ENCODE measurements around the gene SPDYE3. TPM values are rescaled to one million over a fixed set of nuclear protein-coding genes. Genes with fewer than 3 reads are reported as not detected.
"Not testable (repeated sequence)": the region's sequence is repeated elsewhere in the genome, so short reads cannot be mapped to it uniquely, and the experiment has no call there.

The SPDYE3 gene
- total RNA-seq, 4 donors from 2014 or later: not detected

DNA sequence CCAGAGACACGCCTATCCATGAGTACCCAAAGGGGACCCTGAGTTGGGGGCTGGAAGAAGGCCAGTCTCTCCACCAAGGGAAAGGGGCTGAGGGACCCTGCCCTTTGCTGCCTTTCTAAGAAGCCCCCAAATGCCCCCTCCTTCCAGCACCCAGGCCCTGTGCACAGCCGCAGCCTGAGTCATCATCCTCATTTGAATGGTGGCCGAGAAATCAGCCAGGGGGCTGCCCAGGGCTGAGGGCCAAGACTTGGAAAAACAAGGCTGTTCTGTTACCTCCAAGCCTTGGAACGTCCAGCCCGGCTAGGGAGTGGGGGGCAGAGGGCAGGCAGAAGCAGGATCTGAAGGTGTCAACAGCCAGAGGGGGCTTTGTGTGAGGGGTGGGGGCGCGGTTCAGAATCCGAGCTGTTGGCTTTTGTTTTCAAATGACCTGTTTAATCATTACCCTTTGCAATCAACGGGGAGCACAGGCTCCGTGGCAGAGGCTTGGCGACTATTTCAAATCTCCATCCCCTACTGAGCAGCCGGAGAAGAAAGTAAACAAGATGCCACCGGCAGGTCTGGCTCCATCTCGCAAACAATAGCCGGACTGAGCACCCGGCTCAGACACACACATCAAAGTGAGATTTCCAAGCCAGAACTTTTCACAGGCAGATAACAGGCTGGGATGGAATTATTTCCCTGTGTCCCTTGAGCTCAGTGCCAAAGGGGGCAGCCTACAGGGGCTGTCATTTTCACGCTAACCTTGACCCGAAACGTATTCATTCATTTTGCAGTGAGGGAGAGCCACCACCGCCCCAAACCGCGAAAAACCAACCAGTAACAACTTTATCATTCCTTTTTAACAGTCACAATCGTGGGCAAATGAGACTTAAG is 37.2 kb upstream of the SPDYE3 start:
- Histone ChIP-seq H3K4me1 (peaks cover 5 to 24% of the 10 kb centered on the region in 2 donors), H3K27ac (peak overlapping the region in 1 of 3 donors; percentile 30), H3K4me3 (replicated peaks in 1 of 3) (peak overlapping the region in 1 of 3 donors; percentile 64)
- 30 to 46% methylated on average over 13 to 16 of the region's 23 CpGs for WGBS, 2 donors
- H3K27me3 ChIP-seq; H3K36me3 ChIP-seq; DNase-seq; intact Hi-C loops (cut with DNase I); H3K9me3 ChIP-seq: not testable (repeated sequence)

DNA sequence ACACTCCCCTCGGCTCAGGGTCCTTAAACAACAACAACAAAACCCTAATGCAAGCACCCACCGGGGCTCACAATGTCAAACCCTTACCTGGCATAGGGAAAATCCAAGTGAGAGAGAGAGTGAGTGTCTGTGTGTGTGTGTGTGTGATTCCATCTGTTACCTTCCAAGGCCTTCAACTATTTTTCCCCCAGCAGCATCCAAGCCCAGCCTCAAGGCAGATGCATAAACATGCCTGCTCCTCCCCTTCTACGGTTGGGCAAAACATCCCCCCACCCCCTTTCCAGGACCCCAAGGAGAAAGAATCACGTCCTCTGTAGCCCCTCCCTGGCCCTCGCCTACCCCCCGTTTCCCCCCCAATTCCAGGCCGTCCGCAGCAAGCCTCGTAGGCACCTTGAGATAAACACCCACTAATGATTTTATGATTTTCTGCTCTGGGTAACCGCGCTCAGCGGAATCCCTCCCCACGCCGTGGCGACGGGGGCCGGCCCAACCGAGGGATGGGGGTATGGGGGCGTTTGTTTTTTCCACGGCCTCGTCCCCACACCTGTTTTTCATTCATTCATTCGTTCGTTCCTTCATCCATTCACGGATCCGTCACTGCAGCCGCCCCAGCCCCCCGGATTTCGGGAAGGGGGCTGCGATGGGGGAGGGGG is 36.4 kb upstream of the SPDYE3 start:
- peaks cover 5 to 21% of the 10 kb centered on the region in 2 donors for H3K4me1 ChIP-seq
- peak overlapping the region in 1 of 3 donors; percentile 64 for H3K4me3 ChIP-seq (replicated peaks in 1 of 3)
- intact Hi-C loops (cut with DNase I); H3K27me3 ChIP-seq; H3K9me3 ChIP-seq; H3K36me3 ChIP-seq; DNase-seq; H3K27ac ChIP-seq: not testable (repeated sequence)
- WGBS, 2 donors: 2 to 8% methylated on average over 14 to 17 of the region's 29 CpGs

DNA sequence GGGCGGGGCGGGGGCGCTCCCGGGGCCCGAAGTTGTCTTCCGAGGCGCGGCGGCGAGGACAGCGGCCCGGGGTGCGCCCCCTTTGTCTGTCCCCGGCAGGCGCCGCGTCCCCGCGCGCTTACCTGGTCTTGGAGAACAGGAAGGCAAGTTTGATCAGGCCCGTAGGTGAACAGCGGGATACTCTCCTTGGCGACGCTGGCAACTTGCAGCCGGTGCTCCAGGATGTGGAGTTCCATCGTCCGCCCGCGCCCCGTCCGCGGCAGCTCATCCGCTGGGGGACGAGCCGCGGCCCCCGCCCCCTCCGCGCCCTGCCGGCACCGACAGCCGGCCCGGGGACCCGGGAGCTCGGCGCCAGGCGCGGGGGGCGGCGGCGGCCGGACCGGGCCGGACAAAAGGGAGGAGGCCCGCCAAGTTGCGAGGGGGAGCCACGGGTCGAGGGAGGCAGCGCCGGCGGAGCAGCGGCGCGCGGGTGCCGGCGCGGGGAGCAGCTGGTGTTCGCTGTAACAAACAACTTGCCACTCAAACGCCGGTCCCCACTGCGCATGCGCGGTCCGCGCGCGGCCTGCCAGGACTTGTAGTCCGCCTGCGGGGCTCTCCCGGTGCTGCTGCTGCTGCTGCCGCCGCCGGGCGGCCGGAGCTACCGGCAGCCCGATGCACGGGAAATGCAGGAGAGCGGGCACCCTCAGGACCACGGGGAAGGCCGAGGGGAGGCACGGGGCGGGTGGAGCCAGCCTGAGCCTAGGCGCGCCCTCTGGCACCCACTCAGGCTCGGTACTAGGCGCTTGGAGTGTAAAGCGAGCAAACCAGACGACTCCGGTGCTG is 35.6 kb upstream of the SPDYE3 start:
- Histone ChIP-seq H3K4me3 (replicated peaks in 1 of 3) (peak overlapping the region in 1 of 3 donors; percentile 64), H3K27ac (peak overlapping the region in 2 of 3 donors; percentile 42 to 58)
- WGBS, 2 donors: 3 to 10% methylated on average over 4 to 27 of the region's 101 CpGs

GRCh38 chr7:100272538-100272902 is 35.0 kb upstream of the SPDYE3 start:
- WGBS, 2 donors: 37 to 43% methylated on average over 11 of the region's 11 CpGs
- H3K36me3 ChIP-seq; H3K27me3 ChIP-seq; DNase-seq; H3K9me3 ChIP-seq; intact Hi-C loops (cut with DNase I): not testable (repeated sequence)
- TF ChIP-seq CTCF (IDR thresholded peaks at IDR 0.05): peak in 1 of 6 experiments; percentile 11
- Histone ChIP-seq H3K4me3 (replicated peaks in 1 of 3) (peak overlapping the region in 1 of 3 donors; percentile 64), H3K4me1 (peaks cover 5 to 15% of the 10 kb centered on the region in 2 donors), H3K27ac (peak overlapping the region in 2 of 3 donors; percentile 42 to 58)

More for the DNA sequence above, 35.6 kb upstream of the SPDYE3 start:
- DNase-seq: peak; percentile 98 to 99
- peaks cover 5 to 15% of the 10 kb centered on the region in 2 donors for H3K4me1 ChIP-seq
- no peaks in the 10 kb centered on the region for H3K27me3 ChIP-seq
- intact Hi-C loops (cut with DNase I): no loop called here
- TF ChIP-seq CTCF (IDR thresholded peaks at IDR 0.05): peak in 4 of 6 experiments; percentile 23 to 50 (median 34)
- peak in 1 of 2 donors; percentile 64 for TF ChIP-seq POLR2A (IDR thresholded peaks at IDR 0.05)
- H3K9me3 ChIP-seq: no peaks in the 10 kb centered on the region
- no peaks in the 10 kb centered on the region for H3K36me3 ChIP-seq

GRCh38 chr7:100275120-100275519 is 32.4 kb upstream of the SPDYE3 start:
- Histone ChIP-seq H3K27ac (no peak overlapping the region), H3K27me3 (no peaks in the 10 kb centered on the region), H3K4me1 (peaks cover 5 to 8% of the 10 kb centered on the region in 2 donors), H3K4me3 (replicated peaks in 1 of 3) (no peak overlapping the region), H3K36me3 (no peaks in the 10 kb centered on the region), H3K9me3 (no peaks in the 10 kb centered on the region)
- no peak for TF ChIP-seq POLR2A (IDR thresholded peaks at IDR 0.05)
- no peak for TF ChIP-seq CTCF (IDR thresholded peaks at IDR 0.05)
- intact Hi-C loops (cut with DNase I): no loop called here
- WGBS, 2 donors: 83 to 96% methylated on average over 1 of the region's 1 CpG
- no peak for DNase-seq

GRCh38 chr7:100276126-100276525 is 31.4 kb upstream of the SPDYE3 start:
- H3K9me3 ChIP-seq; H3K4me1 ChIP-seq; H3K27me3 ChIP-seq; DNase-seq; intact Hi-C loops (cut with DNase I); H3K27ac ChIP-seq; H3K4me3 ChIP-seq (replicated peaks in 1 of 3); H3K36me3 ChIP-seq: not testable (repeated sequence)
- 58 to 64% methylated on average over 4 to 6 of the region's 6 CpGs for WGBS, 2 donors

- H3K9me3 ChIP-seq; intact Hi-C loops (cut with DNase I); H3K4me3 ChIP-seq (replicated peaks in 1 of 3); H3K4me1 ChIP-seq; H3K27me3 ChIP-seq; DNase-seq; H3K27ac ChIP-seq; H3K36me3 ChIP-seq: not testable (repeated sequence)
- 87 to 93% methylated on average over 3 of the region's 3 CpGs for WGBS, 2 donors
Observed at GRCh38 chr7:100282069-100282608, 25.4 kb upstream of the SPDYE3 start.

DNA sequence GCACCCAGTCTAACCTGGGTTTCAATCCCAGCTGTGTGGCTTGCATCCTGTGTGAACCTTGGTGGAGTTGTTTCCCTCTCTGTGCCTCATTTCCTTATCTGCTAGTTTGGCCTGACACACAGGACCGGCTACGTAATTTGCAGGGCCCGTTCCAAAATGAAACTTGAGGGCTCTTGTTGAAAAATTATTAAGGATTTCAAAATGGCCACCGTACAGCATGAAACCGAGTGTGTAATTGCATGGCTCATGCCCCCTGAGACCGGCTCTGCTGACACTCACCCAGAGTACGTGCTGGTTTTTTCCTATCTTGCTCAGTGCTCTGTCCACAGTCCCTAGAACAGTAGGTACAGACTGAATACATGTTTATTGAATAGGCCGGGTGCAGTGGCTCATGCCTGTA is 24.4 kb upstream of the SPDYE3 start:
- H3K4me1 ChIP-seq; H3K4me3 ChIP-seq (replicated peaks in 1 of 3); H3K36me3 ChIP-seq; H3K27me3 ChIP-seq; DNase-seq; intact Hi-C loops (cut with DNase I); H3K27ac ChIP-seq; H3K9me3 ChIP-seq: not testable (repeated sequence)
- WGBS, 2 donors: 70 to 87% methylated on average over 5 to 8 of the region's 8 CpGs

Data from thyroid gland (tissue), 4 donors.